Kidney tubule cell (primary cell): ENCODE measurements around the gene ZFAND2B.

Source experiments
- DNase-seq: peaks from one replicate; pipeline ENCODE4 v3.0.0-alpha.2; 2018; ENCODE audit warnings: low spot score

The ZFAND2B gene

DNA sequence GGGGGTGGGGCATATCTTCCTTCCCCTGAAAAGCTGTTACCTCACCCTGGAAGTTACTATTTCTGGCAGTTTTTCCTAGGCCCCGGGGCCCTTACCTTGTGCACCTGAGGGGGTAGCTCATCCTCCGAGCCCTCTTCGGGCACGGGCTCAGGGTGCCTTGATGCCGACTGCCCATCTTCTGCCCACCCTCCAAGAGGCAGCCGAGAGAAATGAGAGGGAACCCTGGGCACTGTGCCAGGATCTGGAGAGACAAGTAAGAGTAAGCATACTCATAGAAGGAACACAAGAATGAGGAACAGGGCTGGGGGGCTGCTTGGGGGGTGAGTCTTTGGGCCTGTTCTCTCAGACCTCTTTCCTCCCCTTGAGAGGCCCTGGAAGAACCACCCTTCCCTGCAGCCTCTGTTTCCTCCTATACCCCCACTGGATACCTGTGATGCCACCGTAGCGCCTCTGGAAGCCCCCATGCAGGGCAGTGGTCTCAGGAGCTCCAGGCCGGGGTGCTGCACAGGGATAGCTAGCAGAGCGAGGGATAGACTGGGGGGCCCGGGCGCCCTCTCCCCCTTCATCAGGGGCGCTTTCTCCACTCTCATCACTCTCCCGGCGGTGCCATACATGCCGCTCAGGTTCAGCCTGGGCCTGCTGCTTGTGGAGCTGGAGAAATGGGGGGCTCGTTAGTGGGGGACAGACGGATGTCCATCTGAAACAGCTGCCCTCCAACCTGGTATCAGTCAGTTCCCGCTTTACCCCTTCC is 14.2 kb downstream of the ZFAND2B start:
- DNase-seq, result no peak

DNA sequence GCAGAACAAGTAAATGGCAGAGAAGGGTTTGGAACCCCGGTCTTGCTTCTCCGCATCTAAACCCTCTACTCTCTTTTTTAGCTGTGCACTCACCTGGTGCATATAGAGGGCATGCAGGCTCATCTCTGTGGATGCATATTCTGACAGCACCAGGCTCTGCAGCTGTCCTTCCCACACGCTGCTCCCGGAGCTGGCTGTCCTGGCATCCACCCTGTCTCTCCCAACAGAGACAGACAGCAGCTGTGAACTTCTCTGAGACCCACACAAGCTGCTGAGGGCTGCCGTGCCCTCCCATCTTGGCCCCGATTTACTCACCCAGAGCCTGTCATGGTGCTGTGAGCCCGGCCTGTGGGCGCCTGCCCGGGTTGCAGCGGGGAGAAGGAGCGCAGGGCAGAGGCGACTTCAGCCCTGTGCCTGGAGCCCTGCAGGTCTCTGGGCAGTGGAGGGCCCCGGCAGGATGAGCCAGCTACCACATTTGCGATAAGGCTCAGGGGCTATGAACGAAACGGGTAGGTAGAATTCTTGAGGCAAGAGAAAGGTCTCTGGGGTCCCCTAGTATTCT is 15.5 kb downstream of the ZFAND2B start:
- DNase-seq, result no peak

DNA sequence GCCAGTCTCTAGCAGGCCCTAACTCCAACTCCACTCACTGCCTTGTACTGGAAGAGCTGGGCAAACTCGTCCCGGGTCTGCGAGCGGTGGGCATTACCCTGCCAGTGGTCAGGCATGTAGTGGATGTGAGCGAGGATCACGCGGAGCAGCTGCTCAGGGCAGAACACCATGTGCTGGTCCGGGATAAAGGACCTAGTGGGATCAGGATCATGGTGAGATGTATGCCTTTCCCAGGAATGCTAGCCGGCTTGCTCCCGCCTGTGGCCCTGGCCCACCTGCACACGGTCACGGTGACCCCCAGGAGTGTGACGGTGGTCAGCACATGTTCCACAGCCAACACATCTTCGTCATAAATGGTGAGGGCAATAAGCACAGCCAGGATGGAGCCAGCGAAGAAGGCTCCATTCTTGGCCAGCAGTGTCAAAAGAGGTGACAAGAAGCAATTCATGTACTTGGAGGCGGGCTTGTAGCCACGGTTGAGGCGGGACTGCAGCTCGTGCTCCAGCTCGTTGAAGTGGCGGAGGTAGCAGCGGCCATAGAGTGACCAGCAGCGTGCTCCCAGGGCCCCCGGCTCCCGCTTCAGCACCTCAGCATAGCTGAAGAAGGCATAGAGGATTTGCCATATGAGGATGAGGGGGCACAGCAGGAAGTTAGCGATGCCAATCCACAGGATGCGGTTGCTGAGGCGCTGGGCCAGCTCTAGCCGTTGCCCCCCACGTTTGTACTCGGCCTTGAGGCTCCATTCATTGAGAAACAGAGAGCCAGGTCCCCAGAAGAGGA is 17.4 kb downstream of the ZFAND2B start:
- no peak for DNase-seq

DNA sequence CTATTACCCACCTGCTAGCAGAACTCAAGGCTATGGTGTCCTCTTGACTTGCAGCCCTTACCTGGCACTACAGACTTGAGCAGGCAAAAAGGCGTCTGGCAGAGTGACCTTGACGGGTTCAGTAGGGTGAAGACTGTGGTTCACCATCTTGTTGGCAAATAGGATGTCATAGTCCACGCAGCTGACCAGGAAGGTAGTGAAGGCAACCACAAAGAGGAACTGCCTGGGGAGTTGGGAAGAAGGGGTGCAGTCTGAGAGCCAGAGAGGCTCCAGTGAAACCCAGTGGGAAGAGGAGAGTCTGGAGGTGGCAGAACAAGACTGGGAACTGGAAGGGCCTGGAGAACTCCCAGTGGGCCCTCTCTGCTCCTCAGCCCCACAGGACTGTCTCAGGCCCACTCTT is 18.8 kb downstream of the ZFAND2B start:
- no peak for DNase-seq

DNA sequence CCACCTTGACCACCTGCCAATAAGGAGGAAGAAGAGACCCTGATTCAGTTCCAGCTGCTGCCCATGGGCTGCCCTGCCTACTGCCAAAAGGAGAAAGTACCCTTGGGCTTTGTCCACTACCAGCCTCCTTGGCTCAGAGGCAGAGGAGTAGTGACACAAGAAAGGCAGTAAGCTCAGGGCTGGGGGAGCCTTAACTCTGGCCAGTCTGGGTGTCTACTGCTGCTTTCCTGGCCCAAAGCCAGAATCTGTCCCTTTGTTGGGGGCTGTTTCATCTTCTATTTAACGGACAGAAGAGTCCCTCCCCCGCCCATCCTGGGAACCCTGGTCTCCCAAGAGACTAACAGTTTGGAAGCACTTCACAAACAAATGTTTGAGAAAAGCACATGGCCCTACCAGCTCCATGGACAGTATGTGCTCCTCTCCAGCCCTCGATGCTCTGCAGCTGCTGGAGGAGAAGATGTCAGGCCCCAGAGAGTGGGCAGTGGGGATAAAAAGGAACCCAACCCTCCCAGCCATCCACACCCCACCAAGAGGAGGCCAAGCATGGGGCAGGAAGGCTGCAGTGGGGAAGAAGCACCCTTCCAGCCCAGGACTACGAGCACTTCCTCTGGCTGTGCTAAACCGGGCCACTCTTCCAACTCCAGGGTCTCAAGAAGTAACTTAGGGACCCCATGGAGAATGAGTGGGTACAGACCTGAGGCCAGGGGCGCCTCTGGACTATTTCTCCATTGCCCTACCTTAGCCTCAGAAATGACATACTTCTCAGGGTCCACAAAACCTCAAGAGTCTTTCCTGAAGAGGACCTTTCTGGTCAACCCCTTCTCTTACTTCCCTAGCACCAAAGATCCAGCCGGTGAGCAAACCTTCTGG is 21.7 kb downstream of the ZFAND2B start:
- no peak for DNase-seq

DNA sequence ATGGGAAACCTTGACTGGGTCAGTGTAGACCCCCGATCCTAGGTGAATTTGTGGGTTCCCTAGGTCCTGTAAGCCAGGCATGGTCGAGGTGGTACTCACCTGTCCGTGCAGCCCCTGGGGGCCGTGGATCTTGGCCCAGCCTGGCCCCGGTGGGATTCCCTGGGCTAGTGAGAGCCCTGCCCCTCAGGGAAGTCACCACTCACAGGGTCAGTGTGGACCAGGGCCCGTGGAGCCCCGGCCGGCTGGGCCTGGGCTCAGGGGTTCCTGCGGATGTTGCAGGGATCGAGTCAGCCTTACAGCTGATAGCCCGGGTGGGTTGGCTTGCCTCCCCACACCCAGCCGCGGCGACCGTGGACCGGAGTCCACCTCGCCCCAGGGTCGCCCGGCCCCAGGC is 22.3 kb downstream of the ZFAND2B start:
- no peak for DNase-seq

DNA sequence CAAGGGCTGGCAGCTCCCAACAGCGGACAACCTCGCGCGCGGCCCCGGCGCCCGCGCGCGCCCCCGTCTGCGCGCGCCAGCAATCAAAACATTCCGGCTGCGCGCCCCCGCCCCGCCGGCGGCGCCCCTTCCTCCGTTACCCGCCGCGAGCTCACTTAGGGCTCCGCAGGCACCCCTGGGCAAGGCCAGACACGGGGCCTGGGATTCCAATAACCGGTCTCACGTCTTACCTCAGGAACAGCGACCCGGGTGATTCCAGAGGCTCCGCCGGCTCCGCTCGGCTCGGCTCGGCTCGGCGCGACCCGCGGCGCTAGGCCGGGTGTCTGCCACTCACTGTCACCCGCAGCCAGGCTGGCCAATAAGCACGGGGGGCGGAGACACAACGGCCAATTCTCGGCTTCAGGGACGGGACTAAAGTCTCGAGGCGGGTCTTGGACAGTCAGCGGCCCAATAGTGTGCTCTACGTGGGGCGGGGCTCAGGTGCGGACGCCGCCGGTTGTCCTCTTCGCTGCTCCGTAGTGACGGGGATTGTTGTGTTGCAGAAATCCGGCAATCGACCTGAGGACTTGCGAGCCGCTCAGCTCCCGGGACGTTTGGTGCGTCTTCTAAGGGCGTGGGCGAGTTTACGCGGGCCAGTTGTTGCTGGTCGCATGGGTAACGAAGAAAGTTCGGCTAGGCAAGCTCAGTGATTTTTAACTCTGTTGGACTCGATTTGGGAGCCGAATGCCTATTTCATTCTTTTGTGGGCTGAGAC is 22.9 kb downstream of the ZFAND2B start, which contains the start of the genes ANKZF1 and ATG9A:
Gene ANKZF1, plus strand, starts transcription at position 502 of the 754 bp plus-strand sequence. CDS start 452 bp downstream, outside the sequence.
Gene ATG9A, minus strand, starts transcription at position 332 of the 754 bp plus-strand sequence. CDS start 1,612 bp downstream, outside the sequence.
- peak; percentile 99 for DNase-seq

DNA sequence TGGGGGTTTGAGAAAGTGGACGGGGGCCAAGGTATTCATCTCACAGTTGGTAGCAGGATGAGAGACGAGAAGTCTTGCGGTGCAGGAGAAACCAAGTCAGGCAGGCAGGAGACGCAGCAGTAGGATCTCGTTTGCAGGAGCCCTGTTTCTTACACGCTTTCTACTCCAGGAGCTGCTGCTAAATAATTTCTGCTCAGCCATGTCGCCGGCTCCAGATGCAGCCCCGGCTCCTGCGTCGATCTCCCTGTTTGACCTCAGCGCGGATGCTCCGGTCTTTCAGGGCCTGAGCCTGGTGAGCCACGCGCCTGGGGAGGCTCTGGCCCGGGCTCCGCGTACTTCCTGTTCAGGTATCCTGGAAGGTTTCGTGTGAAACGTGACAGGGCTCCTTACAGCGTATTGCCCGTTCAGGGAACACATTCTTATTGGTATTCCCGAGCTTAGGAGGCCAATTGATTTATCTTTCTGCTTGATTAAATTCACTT is 23.5 kb downstream of the ZFAND2B start:
- DNase-seq, result peak; percentile 84

DNA sequence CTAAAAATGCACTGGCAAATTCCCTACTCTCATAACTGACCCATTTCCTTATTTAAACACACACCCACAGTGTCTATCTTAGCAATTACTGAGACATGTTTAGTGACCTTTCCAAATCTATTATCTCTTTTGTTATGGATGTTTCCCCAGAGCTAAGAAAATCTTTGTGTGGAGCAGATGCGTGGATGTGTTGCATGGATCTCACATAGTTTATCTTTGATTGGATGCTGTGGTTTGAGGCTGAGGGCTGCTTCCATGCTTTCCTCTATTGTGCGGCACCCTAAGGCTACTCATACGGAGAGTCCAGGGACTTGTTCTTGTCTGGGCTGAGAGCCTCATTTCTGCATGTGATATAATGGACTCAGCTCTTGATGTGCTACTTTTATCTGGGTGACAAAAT is 27.7 kb downstream of the ZFAND2B start:
- DNase-seq, result no peak

DNA sequence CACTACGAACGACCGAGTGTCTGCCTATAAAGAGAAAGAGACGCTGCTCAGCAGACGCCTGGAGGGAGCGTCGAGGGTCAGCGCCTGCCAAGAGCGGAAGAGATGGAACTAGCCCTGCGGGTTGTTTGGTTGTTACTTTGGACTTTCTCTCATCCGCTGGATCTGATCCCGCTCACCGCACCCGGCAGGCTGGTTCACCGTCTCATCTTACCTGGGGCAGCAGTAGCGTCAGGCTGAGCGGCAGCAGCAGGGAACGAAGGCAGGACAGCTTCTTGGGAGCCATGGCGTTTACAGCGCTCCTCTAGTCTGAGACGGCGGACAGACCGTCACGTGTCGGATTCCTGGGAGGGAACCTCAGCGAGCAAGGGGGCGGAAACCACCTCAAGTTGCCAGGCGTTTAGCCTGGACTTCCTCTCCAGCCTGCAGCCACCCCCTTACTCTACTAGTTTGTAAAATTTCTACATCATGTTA is 36.7 kb downstream of the ZFAND2B start:
- peak; percentile 61 for DNase-seq

DNA sequence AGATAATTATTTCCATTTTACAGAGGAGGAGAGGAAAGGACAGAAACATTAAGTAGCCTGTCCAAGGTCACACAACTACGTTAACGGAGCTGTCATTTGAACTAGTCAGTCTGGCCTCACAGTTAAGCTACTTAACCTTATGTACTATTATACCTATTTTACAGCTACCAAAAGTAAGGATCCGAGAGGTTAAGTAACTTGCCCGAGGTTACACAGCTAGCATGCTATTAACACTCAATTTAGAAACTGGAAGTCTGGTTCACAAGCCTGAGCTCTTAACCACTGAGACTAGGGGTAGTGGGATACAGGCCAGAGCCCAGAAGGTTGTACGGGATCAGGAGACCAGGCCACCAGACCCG is 38.2 kb downstream of the ZFAND2B start:
- DNase-seq, result no peak

DNA sequence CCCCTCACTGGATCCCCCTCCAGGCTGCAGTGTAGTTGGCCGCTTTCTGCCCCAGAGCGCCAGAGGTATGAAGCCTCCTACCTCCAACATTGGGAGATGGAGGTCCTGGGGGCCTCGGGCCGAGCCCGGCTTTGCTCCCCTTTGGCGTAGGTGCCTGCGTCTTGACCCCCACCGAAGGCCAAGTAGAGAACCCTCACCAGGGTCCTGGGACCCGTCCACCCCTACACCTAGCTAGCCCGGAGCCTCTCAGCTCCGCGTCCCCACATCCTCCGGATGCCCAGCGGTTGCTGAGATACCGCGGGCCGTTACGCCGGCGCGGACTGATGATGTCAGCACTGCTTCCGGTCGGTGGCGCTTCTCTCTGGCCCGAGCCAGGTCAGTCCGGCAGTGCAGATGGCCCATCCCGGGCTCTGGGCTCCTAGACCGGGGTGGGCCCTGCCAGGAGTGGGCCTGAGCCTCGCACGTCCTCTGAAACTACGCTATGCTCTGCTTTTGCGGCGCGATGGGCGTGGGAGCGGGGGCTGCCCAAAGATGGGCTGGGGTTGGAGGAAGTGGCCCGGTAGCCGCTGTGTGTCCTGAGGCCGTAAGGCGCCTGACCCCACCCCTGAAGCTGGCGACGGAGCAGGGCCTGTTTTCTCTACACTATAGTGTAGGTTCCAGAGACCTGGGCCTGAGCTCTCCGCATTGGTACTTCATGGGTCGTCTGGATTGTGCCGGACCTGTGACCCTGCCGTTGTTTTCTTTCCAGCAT is 38.7 kb downstream of the ZFAND2B start, which contains the start of the genes GLB1L and STK16:
Gene GLB1L, minus strand, starts transcription at position 297 of the 751 bp plus-strand sequence. CDS start 1,871 bp downstream, outside the sequence.
Gene STK16, plus strand, starts transcription at position 332 of the 751 bp plus-strand sequence. CDS start 521 bp downstream, outside the sequence.
- peak; percentile 94 for DNase-seq

DNA sequence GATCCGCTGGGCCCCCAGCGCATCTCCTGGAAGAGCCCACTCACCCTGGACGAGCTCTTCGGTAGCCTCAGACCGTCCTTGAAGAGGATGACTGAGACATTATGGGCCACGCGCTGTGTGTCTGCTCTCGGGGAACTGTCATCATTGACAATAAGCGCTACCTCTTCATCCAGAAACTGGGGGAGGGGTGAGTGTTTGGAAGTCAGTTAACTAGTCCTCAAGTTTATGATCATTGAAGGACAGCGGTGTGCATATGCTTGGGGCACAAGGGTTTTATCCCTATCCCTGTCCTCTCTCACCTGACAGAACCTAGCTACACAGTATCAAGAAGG is 39.3 kb downstream of the ZFAND2B start:
- DNase-seq, result peak; percentile 25

DNA sequence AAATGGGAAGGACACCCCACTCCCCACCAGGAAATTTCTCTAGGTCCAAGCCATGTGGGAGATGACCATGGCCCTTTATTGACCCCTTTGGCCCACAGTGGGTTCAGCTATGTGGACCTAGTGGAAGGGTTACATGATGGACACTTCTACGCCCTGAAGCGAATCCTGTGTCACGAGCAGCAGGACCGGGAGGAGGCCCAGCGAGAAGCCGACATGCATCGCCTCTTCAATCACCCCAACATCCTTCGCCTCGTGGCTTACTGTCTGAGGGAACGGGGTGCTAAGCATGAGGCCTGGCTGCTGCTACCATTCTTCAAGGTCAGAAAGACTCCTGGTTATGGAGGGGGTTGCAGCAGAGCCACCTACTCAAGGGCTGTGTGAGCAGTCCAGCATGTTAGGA is 40.0 kb downstream of the ZFAND2B start:
- no peak for DNase-seq

DNA sequence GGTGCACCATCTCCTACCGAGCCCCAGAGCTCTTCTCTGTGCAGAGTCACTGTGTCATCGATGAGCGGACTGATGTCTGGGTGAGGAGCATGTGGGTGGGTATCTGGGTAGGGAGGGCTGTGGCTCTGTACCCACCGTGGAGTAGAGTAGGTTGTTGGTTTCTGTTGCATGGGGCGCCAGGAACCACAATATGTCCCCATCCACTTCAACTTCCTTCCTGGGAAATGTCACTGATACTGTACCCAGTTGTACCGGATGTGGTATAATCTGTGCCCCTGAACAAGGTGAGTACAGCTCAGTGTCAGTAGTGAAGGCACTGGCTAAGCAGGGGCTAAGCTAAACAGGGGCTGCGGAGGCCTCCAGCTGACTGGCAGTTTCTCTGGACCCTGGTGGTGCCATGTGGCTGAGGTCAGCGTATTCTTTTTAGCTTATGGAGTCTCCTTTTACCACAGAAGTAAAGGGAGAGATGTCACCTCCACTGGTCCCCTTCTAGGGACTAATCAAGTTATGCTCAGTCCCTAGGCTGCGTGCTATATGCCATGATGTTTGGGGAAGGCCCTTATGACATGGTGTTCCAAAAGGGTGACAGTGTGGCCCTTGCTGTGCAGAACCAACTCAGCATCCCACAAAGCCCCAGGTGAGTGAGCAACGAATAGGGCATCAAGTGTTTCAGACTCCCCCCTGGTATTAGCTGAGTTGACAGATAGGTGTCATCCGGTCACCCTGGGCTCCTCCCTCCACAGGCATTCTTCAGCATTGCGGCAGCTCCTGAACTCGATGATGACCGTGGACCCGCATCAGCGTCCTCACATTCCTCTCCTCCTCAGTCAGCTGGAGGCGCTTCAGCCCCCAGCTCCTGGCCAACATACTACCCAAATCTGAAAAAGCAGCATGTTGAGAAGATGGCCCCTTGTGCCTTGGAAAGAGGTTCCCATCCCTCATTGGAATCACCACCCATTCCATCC is 41.4 kb downstream of the ZFAND2B start:
- DNase-seq, result peak; percentile 30

DNA sequence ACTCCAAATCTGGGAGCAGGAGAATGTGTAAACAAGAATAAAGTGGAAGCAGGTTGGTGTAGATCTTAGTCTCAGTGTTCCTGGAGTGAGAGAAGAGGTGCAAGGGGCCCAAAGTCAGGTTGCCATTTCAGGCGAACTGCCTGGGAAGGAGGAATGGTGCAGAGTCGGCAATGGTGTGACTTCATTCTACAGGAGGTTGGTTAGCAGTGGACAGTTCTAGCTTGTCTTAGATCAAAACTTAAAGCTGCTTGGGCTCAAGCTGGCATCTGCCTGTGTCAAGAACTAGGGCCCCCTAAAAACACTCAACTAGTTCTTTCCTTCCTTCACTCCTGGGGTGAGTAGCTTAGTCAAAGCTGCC is 42.2 kb downstream of the ZFAND2B start:
- DNase-seq, result no peak

DNA sequence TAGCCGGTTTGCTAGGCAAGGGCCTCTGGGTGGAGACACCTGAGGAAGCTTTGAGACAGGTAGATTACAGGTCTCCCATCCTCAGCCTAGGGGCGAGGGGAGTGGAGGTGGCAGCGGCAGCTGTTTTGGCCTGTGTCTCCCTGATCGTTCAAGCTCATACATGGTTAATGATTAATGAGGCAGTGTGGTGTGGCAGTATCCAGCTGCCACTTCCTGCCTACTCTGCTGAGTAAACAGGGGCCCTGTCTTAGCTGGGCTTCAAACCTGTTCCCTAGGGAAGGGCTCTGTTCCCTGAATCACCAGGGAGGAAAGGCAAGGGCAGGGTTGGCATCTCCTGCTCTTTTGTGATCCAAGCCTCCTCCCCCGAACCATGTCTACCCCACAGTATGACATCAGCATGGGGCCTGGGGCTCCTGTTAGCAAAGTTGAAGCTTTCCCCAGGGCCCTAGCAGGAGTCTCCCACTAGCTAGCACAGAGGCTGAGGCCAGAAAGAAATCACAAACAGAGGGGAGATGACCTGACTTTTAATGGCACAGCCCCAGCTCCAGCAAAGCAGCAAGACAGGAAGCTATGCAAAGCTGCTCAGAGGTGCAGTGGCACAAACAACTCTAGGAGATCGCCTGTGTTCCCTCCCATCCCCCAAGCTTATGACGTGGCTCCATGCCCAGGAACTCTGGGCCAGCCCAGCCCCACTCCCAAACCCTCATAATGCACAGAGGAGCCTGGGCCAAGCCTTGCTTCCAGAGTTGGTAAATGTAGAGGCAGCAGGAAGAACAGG is 42.8 kb downstream of the ZFAND2B start:
- DNase-seq, result peak; percentile 98
